Stimulated activated naive B cell treated with anti-CD40 and anti-IgM and Interleukin-4, amounts not matched to agents 10 μg/mL and 1 μg/mL and 100 μg/mL, for 72 hours (primary cell): ENCODE measurements around the gene PRRX2.
A peak's percentile ranks its signal among the peaks of the same experiment; 100 is the strongest.

Experiments used
- ATAC-seq, 2 donors: fragments of 150-1000 bp; cut with Tn5 transposase; replicated peaks; 2 replicates each; pipeline ENCODE4 v1.10.0; 2021; ENCODE audit warnings: moderate library complexity in 1 of 2
- DNase-seq: peaks from one replicate; pipeline ENCODE4 v3.0.0; 2021
- H3K27ac Mint-ChIP-seq: one replicate; pipeline ENCODE4 v1.8.0; 2022; ENCODE audit warnings: mild to moderate bottlenecking, mixed read lengths
- H3K27me3 Mint-ChIP-seq, 2 donors: one replicate each; pipeline ENCODE4 v1.8.0; 2022; ENCODE audit warnings: mixed read lengths in 2 of 2
- H3K36me3 Mint-ChIP-seq, 2 donors: one replicate each; pipeline ENCODE4 v1.8.0; 2022; ENCODE audit warnings: mixed read lengths in 2 of 2, mild to moderate bottlenecking in 1 of 2
- H3K4me1 Mint-ChIP-seq, 2 donors: one replicate each; pipeline ENCODE4 v1.8.0; 2022; ENCODE audit warnings: mixed read lengths in 2 of 2, mild to moderate bottlenecking in 1 of 2
- H3K4me3 Mint-ChIP-seq, 2 donors: one replicate each; pipeline ENCODE4 v1.8.0; 2022; ENCODE audit warnings: mild to moderate bottlenecking in 2 of 2, mixed read lengths in 2 of 2, moderate library complexity in 1 of 2
- H3K9me3 Mint-ChIP-seq, 2 donors: one replicate each; pipeline ENCODE4 v1.8.0; 2022; ENCODE audit warnings: mixed read lengths in 2 of 2, mild to moderate bottlenecking in 1 of 2

The PRRX2 gene

DNA sequence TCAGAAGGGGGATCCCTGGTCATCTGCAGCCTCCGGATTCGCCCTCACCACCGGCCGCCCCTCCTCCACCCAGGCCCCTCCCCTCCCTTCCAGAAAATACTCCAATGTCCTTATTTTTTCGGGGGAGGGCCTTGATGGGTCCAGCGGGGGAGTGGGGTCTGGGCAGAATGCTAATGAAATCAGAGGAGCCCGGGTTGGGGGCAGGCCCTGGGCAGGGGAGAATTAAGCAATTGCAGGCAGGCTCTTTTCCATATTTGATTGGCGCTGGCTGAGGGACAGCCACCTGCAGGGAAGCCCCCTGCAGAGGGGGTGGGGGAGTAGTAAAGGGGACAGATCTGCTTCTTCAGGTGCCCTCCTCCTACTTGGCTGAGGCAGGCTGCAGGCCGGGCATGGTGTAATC is 21.3 kb downstream of the PRRX2 start:
- H3K27me3 Mint-ChIP-seq: peaks cover 11 to 26% of the 10 kb centered on the region in 2 donors
- no peaks in the 10 kb centered on the region for H3K36me3 Mint-ChIP-seq
- no peak overlapping the region for H3K27ac Mint-ChIP-seq
- no peak for DNase-seq
- no peaks in the 10 kb centered on the region for H3K4me1 Mint-ChIP-seq
- no peak for ATAC-seq
- H3K4me3 Mint-ChIP-seq: no peak overlapping the region
- H3K9me3 Mint-ChIP-seq: no peaks in the 10 kb centered on the region

DNA sequence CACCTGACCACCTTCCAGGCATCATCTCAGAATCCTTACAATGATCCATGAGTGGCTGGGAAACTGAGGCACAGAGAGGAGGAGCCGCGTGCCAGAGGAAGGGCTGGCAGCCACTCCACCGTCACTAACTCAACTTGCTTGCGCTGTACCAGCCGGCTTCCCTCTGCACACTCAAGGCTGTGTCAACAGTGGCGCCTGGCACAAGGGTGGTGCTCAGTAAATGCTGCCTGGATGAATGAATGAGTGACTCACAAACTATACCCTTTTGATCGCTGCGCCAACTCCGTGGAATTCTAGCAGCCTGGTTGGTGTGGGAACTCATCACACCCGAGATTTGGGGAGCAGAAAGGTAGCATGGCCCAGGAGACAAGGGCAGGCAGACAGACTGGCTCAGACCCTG is 21.9 kb downstream of the PRRX2 start:
- peaks cover 7 to 26% of the 10 kb centered on the region in 2 donors for H3K27me3 Mint-ChIP-seq
- H3K4me1 Mint-ChIP-seq: no peaks in the 10 kb centered on the region
- H3K9me3 Mint-ChIP-seq: no peaks in the 10 kb centered on the region
- no peaks in the 10 kb centered on the region for H3K36me3 Mint-ChIP-seq
- H3K27ac Mint-ChIP-seq: no peak overlapping the region
- ATAC-seq (no peak), DNase-seq (no peak)
- H3K4me3 Mint-ChIP-seq: no peak overlapping the region

DNA sequence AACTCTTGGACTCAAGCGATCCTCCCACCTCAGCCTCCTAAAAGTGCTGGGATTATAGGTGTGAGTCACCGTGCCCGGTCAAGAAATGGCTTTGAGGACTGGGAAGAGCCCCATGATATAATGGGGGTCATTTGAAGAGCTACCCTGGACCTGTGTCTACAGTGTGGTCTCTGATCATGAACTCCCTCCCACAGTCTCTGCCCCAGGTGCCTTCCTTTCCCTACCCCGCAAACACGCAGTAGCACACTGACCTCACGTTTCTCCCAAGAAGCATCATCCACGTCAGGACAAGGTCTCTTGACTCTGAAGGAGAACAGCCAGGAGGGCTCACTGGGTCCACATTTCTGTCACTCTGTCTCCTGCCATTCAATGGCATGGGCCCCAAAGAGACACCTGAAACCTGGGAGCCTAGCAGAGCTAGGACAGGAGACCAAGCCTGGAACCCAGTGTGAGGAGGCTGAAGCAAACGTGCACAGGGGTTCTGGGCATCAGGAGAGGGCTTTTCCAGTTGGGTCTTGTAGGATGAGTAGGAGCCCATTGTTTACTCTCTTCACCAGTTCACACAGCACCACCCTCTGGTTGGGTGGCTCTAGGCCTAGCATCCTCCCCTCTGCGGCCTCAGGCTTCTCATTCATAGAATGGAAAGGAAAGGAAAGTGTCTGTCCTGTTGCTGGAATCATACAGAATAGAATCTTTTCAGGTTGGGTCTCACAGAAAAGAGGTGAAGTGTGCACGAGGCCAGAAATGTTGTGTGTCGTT is 23.0 kb downstream of the PRRX2 start:
- no peaks in the 10 kb centered on the region for H3K9me3 Mint-ChIP-seq
- peaks cover 0 to 26% of the 10 kb centered on the region in 2 donors for H3K27me3 Mint-ChIP-seq
- no peak overlapping the region for H3K4me3 Mint-ChIP-seq
- ATAC-seq (no peak), DNase-seq (no peak)
- no peaks in the 10 kb centered on the region for H3K36me3 Mint-ChIP-seq
- H3K4me1 Mint-ChIP-seq: no peaks in the 10 kb centered on the region
- H3K27ac Mint-ChIP-seq: no peak overlapping the region

DNA sequence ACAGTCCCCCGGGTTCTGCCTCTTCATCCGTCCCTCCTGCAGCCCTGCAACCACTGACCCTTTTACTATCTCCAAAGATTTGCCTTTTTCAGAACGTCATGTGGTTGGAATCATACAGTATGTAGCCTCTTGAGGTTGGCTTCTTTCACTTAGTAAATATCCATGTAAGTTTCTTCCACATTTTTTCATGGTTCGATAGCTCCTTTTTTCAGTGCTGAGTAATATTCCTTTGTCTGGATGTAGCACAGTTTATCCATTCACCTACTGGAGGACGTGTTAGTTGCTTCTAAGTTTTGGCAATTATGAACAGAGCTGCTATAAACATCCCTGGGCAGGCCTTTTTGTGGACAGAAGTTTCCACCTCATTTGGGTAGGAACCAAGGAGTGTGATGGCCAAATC is 27.1 kb downstream of the PRRX2 start:
- ATAC-seq (no peak), DNase-seq (no peak)
- Mint-ChIP-seq H3K36me3 (no peaks in the 10 kb centered on the region), H3K27ac (no peak overlapping the region), H3K27me3 (peaks cover 24 to 50% of the 10 kb centered on the region in 2 donors), H3K4me3 (no peak overlapping the region), H3K9me3 (no peaks in the 10 kb centered on the region), H3K4me1 (peaks cover 2 to 5% of the 10 kb centered on the region in 2 donors)

DNA sequence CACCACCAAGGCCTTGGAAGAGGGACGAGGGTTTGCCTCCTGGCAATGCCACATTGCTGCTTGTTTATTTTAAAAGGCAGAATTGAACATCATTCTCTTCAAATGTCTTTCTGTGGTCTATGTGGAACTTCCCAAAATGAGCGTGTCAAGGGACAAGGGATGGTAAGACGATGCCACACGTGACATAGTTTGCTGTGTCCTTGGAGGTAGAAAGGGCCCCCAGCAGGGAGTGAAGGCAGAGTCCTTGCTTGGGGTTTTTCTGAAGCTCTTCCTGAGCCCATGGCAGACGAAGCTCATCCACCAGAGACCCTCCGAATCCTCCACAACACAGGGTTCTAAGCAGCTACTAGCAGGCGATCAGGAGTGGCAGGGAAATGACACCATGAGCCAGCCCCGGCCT is 28.3 kb downstream of the PRRX2 start:
- H3K27ac Mint-ChIP-seq: no peak overlapping the region
- DNase-seq: no peak
- H3K4me1 Mint-ChIP-seq: peaks cover 2 to 5% of the 10 kb centered on the region in 2 donors
- H3K27me3 Mint-ChIP-seq: peaks cover 30 to 57% of the 10 kb centered on the region in 2 donors
- no peak overlapping the region for H3K4me3 Mint-ChIP-seq
- no peaks in the 10 kb centered on the region for H3K36me3 Mint-ChIP-seq
- no peaks in the 10 kb centered on the region for H3K9me3 Mint-ChIP-seq
- ATAC-seq: no peak

DNA sequence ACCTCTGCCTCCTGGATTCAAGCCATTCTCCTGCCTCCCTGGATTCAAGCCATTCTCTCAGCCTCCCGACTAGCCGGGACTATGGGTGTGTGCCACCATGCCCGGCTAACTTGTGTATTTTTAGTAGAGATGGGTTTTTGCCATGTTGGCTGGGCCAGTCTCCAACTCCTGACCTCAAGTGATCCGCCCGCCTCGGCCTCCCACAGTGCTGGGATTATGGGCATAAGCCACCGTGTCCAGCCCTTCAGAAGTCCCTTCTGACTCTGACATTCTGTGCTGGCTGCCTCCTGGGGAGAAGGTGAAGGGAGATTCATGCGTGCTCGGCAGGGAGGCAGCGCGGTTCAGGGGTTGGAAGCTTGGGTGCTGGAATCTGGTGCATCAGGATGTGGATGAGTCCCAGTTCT is 28.8 kb downstream of the PRRX2 start:
- no peak overlapping the region for H3K27ac Mint-ChIP-seq

DNA sequence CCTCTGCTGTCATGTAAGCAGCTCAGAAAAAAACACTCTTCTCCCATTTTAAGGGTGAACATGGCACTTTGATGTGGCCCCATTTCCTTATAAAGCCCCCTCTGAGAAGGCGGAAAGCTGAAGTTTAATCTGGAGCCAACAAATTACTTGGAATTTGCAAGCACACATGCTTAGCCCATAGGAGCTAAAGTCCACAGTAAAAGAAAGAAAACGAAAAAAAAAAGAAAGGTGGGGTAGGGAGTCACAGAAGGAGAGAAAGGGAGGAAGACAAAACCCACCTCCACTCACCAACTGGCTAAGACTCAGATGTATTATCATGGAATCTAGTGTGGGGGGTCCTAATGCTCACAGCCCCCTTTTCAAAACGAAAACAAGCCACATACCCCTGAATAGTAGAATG is 30.4 kb downstream of the PRRX2 start:
- Mint-ChIP-seq H3K9me3 (no peaks in the 10 kb centered on the region), H3K4me3 (no peak overlapping the region), H3K27me3 (peaks cover 47 to 61% of the 10 kb centered on the region in 2 donors), H3K4me1 (peaks cover 2 to 5% of the 10 kb centered on the region in 2 donors), H3K27ac (no peak overlapping the region), H3K36me3 (no peaks in the 10 kb centered on the region)
- no peak for ATAC-seq
- no peak for DNase-seq

More for the DNA sequence above, 28.8 kb downstream of the PRRX2 start:
- Mint-ChIP-seq H3K27me3 (peaks cover 35 to 62% of the 10 kb centered on the region in 2 donors), H3K9me3 (no peaks in the 10 kb centered on the region), H3K36me3 (no peaks in the 10 kb centered on the region), H3K4me1 (peaks cover 2 to 5% of the 10 kb centered on the region in 2 donors), H3K4me3 (no peak overlapping the region)
- no peak for ATAC-seq
- no peak for DNase-seq

DNA sequence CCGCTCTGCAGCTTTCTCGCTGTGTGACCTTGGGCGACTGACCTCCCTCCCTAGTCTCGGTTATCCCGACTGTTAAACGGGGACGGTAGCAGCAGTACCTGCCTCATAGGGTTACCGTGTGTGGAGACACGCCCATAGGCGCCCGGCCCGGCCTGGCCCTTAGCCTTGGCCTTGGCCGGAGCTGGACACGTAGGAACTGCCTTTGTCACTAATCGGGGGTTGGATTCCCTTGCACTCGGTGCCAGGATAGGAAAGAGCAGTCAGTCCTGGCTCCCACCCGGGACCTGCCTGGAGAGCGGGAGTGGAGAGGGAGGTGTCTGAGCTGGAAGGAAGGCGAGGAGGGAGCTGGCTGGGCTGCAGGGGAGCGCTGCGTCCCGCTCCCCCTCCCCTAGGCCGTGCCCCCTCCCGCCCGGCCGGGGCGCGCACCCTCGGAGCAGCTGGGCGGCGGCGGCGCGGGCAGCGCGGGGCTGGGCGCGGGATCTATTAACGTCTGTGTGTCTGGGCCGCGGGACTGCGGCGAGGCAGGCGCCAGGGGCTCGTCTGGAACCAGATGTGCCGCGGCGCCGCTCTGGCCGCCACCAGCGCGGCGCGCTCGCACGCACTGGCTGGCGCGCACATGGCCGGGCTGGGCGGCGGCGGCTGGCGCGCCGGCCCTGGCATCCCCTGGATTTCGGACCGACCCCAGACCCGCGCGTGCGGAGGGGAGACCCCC is 31.7 kb downstream of the PRRX2 start:
- Mint-ChIP-seq H3K9me3 (no peaks in the 10 kb centered on the region), H3K36me3 (no peaks in the 10 kb centered on the region), H3K27me3 (peaks cover 53 to 65% of the 10 kb centered on the region in 2 donors), H3K4me3 (peak overlapping the region; percentile 64 to 77), H3K4me1 (peaks cover 2 to 5% of the 10 kb centered on the region in 2 donors), H3K27ac (no peak overlapping the region)
- peak; percentile 66 to 71 for ATAC-seq
- DNase-seq: no peak

DNA sequence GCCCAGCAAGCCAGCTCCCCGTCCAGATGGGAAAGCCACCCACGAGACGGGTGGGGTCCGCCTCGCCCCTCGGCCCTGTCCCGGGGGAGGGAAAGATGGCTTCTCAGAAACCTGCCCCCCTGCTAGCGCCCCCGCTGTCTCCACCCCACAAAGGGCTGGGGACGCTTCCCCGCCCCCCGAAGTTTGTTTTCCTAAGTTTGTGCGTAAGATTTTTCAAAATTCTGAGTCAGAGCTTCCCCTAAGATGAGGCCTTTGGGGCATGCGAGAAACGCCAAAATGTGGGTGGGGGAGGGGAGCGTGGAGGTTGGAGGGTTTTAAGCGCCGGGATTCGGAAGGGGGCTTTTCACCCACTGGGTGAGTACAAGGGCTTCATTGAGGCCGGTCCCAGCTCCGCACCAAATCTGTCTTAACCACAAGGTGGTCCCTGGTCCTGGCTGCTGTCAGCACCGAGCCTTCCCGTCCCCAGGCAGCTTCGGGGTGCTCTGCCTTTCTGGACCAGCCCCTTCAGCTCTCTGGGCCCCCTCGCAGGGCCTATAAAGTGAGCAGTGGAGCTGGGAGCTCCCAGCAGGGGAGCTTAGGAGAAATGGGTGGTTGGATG is 32.3 kb downstream of the PRRX2 start:
- H3K27ac Mint-ChIP-seq: no peak overlapping the region
- peak overlapping the region in 1 of 2 donors; percentile 51 for H3K4me3 Mint-ChIP-seq
- H3K36me3 Mint-ChIP-seq: no peaks in the 10 kb centered on the region
- DNase-seq: no peak
- ATAC-seq: peak in 1 of 2 donors; percentile 12
- peaks cover 57 to 68% of the 10 kb centered on the region in 2 donors for H3K27me3 Mint-ChIP-seq
- H3K9me3 Mint-ChIP-seq: no peaks in the 10 kb centered on the region
- peaks cover 2 to 5% of the 10 kb centered on the region in 2 donors for H3K4me1 Mint-ChIP-seq

DNA sequence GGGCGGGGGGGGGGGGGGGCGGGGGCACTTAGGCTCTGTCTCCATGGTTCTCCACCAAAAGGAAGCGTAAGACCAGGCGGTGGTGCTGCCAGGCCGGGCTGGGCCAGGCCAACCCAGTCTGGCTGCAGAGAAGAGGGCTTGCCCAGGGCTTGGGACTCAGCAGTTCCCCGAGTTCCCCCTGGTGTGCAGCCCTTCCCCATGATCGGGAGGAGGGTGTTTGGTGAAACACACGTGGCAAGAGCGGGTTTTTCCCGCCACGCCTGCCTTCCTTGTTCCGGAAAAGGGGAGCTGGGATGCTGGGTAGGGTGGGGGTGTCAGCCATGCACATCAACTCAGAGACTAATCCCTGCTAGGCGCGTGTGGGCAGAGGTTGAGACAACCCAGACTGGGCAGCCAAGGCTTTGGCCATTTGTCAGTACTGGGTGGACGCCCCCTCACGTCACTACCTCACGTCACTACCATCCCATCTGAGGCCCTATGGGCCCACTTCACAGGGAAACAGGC is 32.9 kb downstream of the PRRX2 start:
- DNase-seq (no peak), ATAC-seq (no peak)
- H3K4me3 Mint-ChIP-seq: no peak overlapping the region
- H3K36me3 Mint-ChIP-seq: no peaks in the 10 kb centered on the region
- H3K27me3 Mint-ChIP-seq: peaks cover 60 to 70% of the 10 kb centered on the region in 2 donors
- no peaks in the 10 kb centered on the region for H3K9me3 Mint-ChIP-seq
- peaks cover 2 to 5% of the 10 kb centered on the region in 2 donors for H3K4me1 Mint-ChIP-seq
- no peak overlapping the region for H3K27ac Mint-ChIP-seq

DNA sequence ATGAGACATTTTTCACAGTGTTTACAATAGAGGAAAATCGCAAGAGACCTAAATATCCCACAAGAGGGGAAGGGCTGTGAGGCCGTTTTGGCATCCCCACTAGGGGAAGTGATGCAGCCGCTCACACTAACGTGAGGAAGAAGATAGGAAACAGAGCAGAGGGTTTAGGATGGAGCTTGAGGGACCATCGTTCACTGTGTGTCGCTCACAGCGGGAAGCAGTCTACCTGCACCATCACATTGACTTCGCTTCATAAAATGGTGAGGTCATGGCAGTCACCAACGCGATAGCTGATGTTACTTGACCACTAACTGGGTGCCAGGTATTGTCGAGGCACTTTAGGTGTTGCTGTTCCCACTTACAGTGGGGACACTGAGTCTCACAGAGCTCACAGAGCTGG is 35.6 kb downstream of the PRRX2 start:
- no peaks in the 10 kb centered on the region for H3K36me3 Mint-ChIP-seq
- no peaks in the 10 kb centered on the region for H3K9me3 Mint-ChIP-seq
- H3K4me3 Mint-ChIP-seq: no peak overlapping the region
- peaks cover 44% of the 10 kb centered on the region in 2 donors for H3K27me3 Mint-ChIP-seq
- ATAC-seq: no peak
- DNase-seq: no peak
- H3K4me1 Mint-ChIP-seq: peaks cover 2 to 5% of the 10 kb centered on the region in 2 donors
- no peak overlapping the region for H3K27ac Mint-ChIP-seq

DNA sequence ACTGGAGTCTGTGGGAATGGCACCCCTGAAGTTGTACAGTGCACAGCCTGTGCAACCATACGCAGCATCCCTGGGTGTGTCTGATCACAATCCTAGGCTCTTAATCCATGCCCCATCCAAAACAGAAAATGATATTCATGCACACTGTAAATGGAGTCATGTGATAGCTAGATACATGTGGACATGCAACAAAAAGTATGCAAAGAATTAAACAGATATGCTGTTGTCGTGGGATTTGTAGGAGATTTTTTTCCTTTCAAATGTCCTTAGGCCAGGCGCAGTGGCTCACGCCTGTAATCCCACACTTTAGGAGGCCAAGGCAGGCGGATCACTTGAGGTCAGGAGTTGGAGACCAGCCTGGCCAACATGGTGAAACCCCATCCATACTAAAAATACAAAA is 36.1 kb downstream of the PRRX2 start:
- DNase-seq (no peak), ATAC-seq (no peak)
- Mint-ChIP-seq H3K4me3 (no peak overlapping the region), H3K27ac (no peak overlapping the region), H3K36me3 (no peaks in the 10 kb centered on the region), H3K4me1 (peaks cover 2 to 5% of the 10 kb centered on the region in 2 donors), H3K27me3 (peaks cover 39 to 42% of the 10 kb centered on the region in 2 donors), H3K9me3 (no peaks in the 10 kb centered on the region)

DNA sequence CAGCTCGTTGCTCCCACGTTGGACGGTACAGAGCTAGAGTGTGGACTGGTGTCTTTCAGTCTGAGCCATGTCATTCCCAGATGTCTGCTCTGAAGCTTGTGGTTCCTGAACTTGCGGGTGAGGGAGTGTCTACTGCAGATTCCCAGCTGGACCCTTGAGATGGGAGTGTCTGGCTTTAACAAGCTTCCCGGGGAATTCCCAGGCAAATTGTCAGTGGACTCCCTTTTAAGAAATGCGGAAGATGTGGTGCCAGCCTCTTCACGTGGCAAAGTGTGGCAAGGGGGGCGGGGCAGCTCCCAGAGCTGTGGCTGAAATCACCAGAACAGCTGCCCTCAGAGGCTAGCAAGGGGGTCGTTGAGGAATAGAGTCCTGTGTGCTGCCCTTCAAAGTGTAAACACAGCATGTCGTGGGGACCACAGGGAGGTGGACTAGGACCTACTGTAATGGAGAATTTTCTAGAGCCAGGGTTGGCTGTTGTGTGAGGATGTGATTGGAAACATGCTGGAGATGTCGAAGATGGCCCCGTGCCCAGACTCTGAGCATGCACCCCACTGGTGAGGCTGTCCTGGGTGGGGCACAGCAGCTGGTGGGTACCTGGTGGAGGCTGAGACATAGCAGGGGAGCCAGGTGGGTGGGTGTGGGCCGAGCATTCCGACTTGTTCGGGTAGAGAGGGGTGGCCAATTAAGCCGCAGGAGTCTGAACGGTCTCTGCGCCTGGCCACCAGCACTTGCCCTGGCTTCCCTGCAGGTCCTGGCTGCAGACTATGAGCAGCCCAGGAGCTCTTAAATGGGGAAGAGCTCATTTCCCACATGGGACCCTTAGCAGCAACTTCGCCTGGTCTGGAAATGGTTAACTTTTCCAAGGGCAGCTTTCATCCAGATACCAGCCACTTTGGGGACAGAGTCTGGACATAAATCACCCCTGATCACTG is 37.4 kb downstream of the PRRX2 start:
- Mint-ChIP-seq H3K4me3 (no peak overlapping the region), H3K4me1 (no peaks in the 10 kb centered on the region), H3K36me3 (no peaks in the 10 kb centered on the region), H3K9me3 (no peaks in the 10 kb centered on the region), H3K27ac (no peak overlapping the region), H3K27me3 (peaks cover 32 to 36% of the 10 kb centered on the region in 2 donors)
- no peak for ATAC-seq
- no peak for DNase-seq
